Measurements from ENCODE around the gene CECR2. TPM values are rescaled to one million over a fixed set of nuclear protein-coding genes. Genes with fewer than 3 reads are reported as not detected.

The CECR2 gene
- 2.8 TPM for total RNA-seq

GRCh38 chr22:17369439-17370025 is at the start of gene CECR2:
CECR2 (plus strand) TSS chr22:17369460; CDS start chr22:17369784, 324 bp downstream.
- DNase-seq, result no peak

- no peak for DNase-seq
Measured at GRCh38 chr22:17319546-17319945, 49.7 kb upstream of the CECR2 start.

DNA sequence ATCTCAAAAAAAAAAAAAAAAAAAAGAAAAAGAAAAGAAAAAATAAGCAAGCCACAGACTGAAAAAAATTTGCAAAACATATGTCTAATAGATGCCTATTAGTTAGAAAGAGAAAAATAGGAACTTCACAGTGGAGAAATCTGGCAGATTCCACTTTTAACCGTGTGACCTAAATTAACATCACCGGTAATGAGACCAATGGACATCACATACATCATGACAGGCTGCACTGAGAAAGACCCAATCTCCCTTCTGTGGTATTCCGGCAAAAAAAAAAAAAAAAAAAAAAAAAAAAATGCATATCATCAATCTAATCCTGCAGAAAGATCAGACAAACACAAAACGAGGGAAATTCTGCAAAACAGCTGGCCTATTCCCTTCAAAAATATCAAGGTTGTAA is 46.7 kb upstream of the CECR2 start:
- no peak for DNase-seq

GRCh38 chr22:17331690-17332089 is 37.6 kb upstream of the CECR2 start:
- no peak for DNase-seq

GRCh38 chr22:17332109-17332800 is 37.0 kb upstream of the CECR2 start:
- DNase-seq, result no peak

DNA sequence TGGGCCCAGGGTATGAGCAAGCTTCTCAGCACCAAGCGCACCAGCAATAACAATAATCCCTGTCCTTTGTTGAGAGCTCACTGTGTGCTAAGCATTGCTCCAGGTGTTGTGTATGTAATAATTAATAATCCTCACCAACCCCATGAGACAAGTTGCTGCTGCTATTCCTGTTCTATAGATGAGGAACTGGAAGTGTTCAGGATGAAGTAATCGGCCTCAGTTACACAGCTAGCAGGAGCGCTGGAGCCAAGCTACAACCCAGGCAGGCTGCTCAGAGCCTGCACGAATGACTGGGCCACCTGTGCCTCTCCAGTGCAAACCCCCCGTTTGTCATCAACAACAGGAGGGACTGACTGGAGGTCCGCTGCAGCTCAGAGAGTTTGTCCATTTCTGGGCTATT is 35.2 kb upstream of the CECR2 start:
- DNase-seq, result no peak

- no peak for DNase-seq
Measured at GRCh38 chr22:17334983-17335382, 34.3 kb upstream of the CECR2 start.

DNA sequence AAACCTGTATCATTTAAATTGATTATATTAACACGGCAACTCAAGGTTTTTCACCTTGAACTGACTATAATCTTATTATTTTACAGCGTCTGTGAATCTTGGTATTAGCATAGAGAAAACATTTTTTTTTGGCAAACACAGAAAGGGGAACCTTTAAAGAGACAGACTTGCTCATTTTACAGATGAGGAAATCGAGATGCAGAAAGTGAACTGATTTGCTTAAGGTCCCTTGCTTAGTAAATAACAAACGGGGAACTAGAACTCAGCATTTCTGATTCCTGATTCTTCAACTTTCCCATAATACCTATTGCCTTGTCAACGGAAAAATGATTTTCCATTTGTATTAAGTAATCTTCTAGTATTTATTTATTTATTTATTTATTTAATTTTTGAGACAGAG is 33.2 kb upstream of the CECR2 start:
- DNase-seq, result no peak

DNA sequence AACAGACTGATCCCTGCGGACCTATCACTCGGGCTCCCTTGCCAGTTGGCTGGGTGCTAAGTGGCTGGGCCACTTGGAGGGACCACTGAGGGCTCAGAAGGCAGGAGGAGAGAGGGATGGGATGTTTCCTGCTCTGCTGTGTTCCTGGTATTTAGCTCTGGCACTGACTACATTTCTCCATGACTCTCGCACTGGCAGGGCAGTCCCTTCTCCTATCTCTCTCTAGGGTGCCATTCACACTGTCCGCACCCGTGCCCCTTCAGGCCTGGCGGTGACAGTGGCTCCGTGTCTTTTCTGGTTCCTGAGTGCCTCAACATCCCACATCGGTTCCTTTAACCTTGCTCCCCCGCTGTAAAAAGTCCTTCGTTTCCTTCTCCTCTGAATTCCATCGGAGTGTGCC is 31.6 kb upstream of the CECR2 start:
- DNase-seq, result no peak

DNA sequence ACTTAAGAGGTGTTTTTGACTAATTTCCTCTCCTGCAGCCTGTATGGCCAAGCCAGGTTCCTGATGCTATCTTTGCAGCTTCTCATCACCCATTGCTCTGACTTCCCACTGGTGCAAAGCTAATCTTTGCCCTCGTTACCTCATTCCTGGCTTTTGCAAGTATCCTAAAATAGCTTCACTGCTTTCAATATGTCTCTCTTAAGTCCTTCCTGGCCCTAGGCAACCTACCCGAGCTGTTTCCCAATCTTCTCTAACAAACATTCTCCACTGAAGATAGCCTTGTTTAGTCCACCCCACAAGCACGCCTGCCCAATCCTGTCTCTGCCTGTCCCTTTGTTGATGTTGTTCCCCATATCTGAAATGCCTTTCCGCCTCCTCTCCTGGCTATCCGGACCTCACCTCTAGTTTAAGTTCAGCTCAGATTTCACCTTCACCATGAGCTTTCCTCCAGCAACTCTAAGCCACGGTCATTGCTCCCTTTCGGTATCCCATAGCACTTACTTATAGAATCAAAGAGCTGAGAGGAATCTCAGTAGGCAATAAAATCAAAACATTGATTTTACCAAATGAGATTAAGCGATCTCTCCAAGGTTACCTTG is 30.1 kb upstream of the CECR2 start:
- DNase-seq, result no peak

DNA sequence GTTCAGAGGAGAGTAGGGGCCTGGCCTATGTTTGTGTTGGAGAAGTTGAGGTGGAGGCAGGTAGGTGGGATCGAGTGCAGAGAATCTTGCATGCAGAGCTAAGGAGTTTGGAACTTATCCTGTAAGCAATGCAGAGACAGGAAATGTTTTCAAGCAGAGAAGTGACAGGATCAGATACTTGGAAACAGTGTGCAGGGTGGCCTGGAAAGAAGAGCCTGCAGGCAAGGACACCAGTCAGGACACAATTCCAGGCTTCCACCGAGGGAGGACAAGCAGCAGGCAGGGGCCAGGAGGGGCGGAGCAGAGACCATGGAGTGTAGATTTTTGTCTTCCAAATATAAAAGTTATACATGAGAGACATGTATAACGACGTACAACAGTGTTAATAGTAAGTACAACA is 26.9 kb upstream of the CECR2 start:
- no peak for DNase-seq

DNA sequence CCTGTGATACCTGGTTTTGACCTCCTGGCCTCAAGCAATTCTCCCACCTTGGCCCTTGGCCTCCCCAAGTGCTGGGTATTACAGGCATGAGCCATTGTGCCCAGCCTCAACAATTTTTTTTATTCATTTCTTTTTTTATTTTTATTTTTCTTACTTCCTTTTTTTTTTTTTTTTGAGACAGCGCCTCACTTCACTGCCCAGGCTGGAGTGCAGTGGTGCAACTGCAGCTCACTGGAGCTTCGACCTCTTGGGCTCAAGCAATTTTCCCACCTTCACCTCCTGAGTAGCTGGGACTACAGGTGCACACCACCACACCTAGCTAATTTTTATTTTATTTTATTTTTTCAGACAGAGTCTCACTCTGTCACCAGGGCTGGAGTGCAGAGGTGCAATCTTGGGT is 25.5 kb upstream of the CECR2 start:
- no peak for DNase-seq

DNA sequence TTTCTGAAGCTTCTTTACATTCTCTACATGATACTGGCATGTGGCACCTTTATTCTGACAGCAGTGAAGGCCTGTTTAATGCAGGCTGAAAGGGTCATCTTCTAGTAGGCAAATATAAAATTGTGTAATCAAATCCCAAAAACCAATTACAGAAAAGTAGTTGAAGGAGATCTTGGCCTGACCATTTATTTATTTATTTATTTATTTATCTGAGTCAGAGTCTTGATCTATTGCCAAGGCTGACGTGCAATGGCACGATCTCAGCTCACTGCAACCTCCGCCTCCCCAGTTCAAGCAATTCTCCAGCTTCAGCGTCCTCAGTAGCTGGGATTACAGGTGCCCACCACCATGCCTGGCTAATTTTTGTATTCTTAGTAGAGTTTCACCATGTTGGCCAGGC is 22.7 kb upstream of the CECR2 start:
- no peak for DNase-seq

- DNase-seq, result no peak
Measured at GRCh38 chr22:17347724-17348123, 21.5 kb upstream of the CECR2 start.

- DNase-seq, result no peak
Measured at GRCh38 chr22:17348464-17349103, 20.7 kb upstream of the CECR2 start.

GRCh38 chr22:17349172-17349571 is 20.1 kb upstream of the CECR2 start:
- DNase-seq, result no peak

- no peak for DNase-seq
Measured at GRCh38 chr22:17350292-17350691, 19.0 kb upstream of the CECR2 start.

DNA sequence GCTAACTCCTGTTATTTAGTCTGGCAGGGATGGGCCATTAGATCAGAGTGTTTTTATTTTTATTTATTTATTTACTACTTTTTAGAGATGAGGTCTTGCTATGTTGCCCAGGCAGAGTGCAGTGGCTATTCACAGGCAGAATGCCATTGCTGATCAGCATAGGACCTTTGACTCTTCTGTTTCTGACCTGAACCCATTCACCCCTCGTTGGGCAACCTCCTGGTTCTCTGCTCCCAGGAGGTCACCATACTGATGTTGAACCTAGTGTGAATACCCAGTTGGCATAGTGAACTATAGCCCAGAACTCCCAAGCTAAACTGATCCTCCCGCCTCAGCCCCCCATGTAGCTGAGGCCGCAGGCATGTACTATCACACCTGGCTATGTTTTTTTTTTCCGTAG is 16.5 kb upstream of the CECR2 start:
- no peak for DNase-seq

- no peak for DNase-seq
Measured at GRCh38 chr22:17357688-17358087, 11.6 kb upstream of the CECR2 start.

DNA sequence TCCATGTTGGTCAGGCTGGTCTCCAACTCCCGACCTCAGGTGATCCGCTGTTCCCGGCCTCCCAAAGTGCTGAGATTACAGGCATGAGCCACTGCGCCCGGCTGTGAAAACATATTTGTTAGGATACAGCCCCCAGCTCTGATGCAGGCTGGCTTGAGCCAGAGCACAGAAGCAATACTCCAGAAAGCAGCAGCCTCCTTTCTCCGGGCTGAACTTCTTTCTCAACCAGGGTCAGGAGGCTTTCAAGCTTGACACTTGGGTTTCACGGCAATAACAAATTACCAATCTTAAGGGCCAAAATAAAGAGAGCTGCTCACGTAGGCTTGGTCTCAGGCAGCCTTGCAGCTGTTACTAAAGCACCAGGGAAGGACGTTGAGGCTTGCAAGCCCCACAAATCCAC is 10.8 kb upstream of the CECR2 start:
- DNase-seq, result no peak

- no peak for DNase-seq
Measured at GRCh38 chr22:17359501-17359900, 9.8 kb upstream of the CECR2 start.

GRCh38 chr22:17366329-17366728 is 2.9 kb upstream of the CECR2 start:
- no peak for DNase-seq

GRCh38 chr22:17366830-17367229 is 2.4 kb upstream of the CECR2 start:
- DNase-seq, result no peak

- no peak for DNase-seq
Measured at GRCh38 chr22:17368144-17368543, 1.1 kb upstream of the CECR2 start.
